ENCODE results near the gene ADD2.

The ADD2 gene

GRCh38 chr2:70720124-70720523 lies 47.9 kb downstream of the ADD2 start:
- DNase-seq (ENCODE audit: low spot score): no peak

- DNase-seq (ENCODE audit: low spot score): no peak
Measured at GRCh38 chr2:70719231-70719630, 48.8 kb downstream of the ADD2 start.

- no peak for DNase-seq (ENCODE audit: low spot score)
Measured at GRCh38 chr2:70718736-70719135, 49.3 kb downstream of the ADD2 start.

- no peak for DNase-seq (ENCODE audit: low spot score)
Measured at GRCh38 chr2:70718241-70718640, 49.8 kb downstream of the ADD2 start.

- DNase-seq (ENCODE audit: low spot score): no peak
Measured at GRCh38 chr2:70717431-70718038, 50.5 kb downstream of the ADD2 start.

GRCh38 chr2:70716951-70717350 lies 51.0 kb downstream of the ADD2 start:
- no peak for DNase-seq (ENCODE audit: low spot score)

GRCh38 chr2:70716131-70716743 lies 51.8 kb downstream of the ADD2 start:
- DNase-seq (ENCODE audit: low spot score): no peak

GRCh38 chr2:70715071-70715985 lies 52.7 kb downstream of the ADD2 start:
- DNase-seq (ENCODE audit: low spot score): no peak

- no peak for DNase-seq (ENCODE audit: low spot score)
Measured at GRCh38 chr2:70714141-70714905, 53.7 kb downstream of the ADD2 start.

GRCh38 chr2:70712916-70713315 lies 55.1 kb downstream of the ADD2 start:
- DNase-seq (ENCODE audit: low spot score): no peak

- no peak for DNase-seq (ENCODE audit: low spot score)
Measured at GRCh38 chr2:70711191-70711590, 56.8 kb downstream of the ADD2 start.

GRCh38 chr2:70710038-70710690 lies 57.8 kb downstream of the ADD2 start:
- DNase-seq (ENCODE audit: low spot score): no peak

GRCh38 chr2:70709275-70710037 lies 58.5 kb downstream of the ADD2 start:
- DNase-seq (ENCODE audit: low spot score): no peak

GRCh38 chr2:70708376-70709199 lies 59.4 kb downstream of the ADD2 start:
- no peak for DNase-seq (ENCODE audit: low spot score)

GRCh38 chr2:70707706-70708105 lies 60.3 kb downstream of the ADD2 start:
- DNase-seq (ENCODE audit: low spot score): no peak

- no peak for DNase-seq (ENCODE audit: low spot score)
Measured at GRCh38 chr2:70706026-70706795, 61.8 kb downstream of the ADD2 start.

- DNase-seq (ENCODE audit: low spot score): no peak
Measured at GRCh38 chr2:70705160-70705850, 62.7 kb downstream of the ADD2 start.

GRCh38 chr2:70703900-70704549 lies 64.0 kb downstream of the ADD2 start:
- no peak for DNase-seq (ENCODE audit: low spot score)

Measured in NAMALWA (cell line).